OCI-M1 (cell line): Measurements from ENCODE around the gene TMIE.

Source experiments
- DNase-seq: peaks from one replicate; lab custom pipeline; 2025; lab: John Stamatoyannopoulos, UW

Gene TMIE

GRCh38 chr3:46669191-46669999 is 31.8 kb upstream of the TMIE start:
- no peak for DNase-seq

GRCh38 chr3:46670000-46670890 is 30.9 kb upstream of the TMIE start:
- DNase-seq = no peak

- DNase-seq = no peak
These were observed 30.2 kb upstream of the TMIE start for GRCh38 chr3:46670891-46671427.

GRCh38 chr3:46671541-46672348 is 29.4 kb upstream of the TMIE start:
- DNase-seq = no peak

- DNase-seq = no peak
These were observed 28.9 kb upstream of the TMIE start for GRCh38 chr3:46672349-46672695.

GRCh38 chr3:46673151-46674030 is 27.8 kb upstream of the TMIE start:
- no peak for DNase-seq

GRCh38 chr3:46674031-46674845 is 27.0 kb upstream of the TMIE start:
- DNase-seq = no peak

- DNase-seq = no peak
These were observed 25.8 kb upstream of the TMIE start for GRCh38 chr3:46675426-46675825.

GRCh38 chr3:46675843-46676567 is 25.2 kb upstream of the TMIE start:
- no peak for DNase-seq

GRCh38 chr3:46676601-46677410 is 24.4 kb upstream of the TMIE start:
- no peak for DNase-seq

- DNase-seq = no peak
These were observed 23.8 kb upstream of the TMIE start for GRCh38 chr3:46677411-46677726.

GRCh38 chr3:46678280-46678679 is 22.9 kb upstream of the TMIE start:
- no peak for DNase-seq

GRCh38 chr3:46679681-46680080 is 21.5 kb upstream of the TMIE start:
- no peak for DNase-seq

GRCh38 chr3:46680298-46680826 is 20.8 kb upstream of the TMIE start:
- no peak for DNase-seq

- no peak for DNase-seq
These were observed 19.8 kb upstream of the TMIE start for GRCh38 chr3:46681387-46681786.

GRCh38 chr3:46681856-46682540 is 19.2 kb upstream of the TMIE start:
- DNase-seq = no peak

- DNase-seq = no peak
These were observed 18.2 kb upstream of the TMIE start for GRCh38 chr3:46682974-46683373.

- DNase-seq = no peak
These were observed 16.3 kb upstream of the TMIE start for GRCh38 chr3:46684891-46685290.
